Measurements from ENCODE around the gene CEMP1. TPM values are rescaled to one million over a fixed set of nuclear protein-coding genes. Genes with fewer than 3 reads are reported as not detected.

The CEMP1 gene
- total and polyA plus RNA-seq, 2 experiments from 2014 or later, result 0.31 to 7.5 TPM

DNA sequence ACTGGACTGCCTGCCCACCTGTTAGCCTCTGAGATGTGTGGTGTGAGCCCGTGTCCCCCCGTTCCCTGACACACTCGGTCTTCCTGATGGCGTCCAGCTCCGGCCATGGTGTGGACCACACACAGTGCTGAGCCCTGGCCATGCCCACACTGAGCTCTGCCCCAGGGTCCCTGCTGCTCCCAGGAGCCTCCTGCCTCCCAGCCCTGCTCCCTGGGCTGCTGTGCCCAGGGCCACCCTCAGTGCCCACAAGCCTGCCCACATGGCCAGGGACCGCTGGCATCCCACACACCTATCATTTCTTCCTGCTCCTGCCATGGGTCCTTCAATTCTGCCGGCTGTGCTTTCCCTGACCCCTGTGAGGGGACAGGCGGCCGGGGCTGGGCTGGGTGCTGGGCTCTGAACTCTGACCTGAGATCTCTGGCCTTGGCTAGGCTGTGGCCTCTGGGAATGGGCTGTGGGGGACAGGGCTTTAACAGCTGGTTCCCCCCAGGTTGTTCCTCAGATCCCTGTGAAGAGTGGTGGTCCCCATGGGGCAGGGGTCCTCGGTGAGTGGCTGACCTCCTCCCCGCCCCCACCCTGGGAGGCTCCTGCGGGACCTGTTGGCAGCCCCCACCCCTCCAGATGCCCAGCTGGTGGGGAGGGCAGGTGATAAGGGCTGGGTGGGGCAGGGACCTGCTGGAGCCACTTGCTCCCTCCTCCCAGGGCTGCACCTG lies 4.0 kb downstream of the CEMP1 start (continued):
- no peak for TF ChIP-seq STAT1 (IDR thresholded peaks at IDR 0.05; ENCODE audit: unreplicated experiment)
- no peak for TF ChIP-seq ZNF114 (CRISPR knock-in tag; IDR thresholded peaks at IDR 0.05)
- TF ChIP-seq REST (IDR thresholded peaks at IDR 0.05; ENCODE audit: unreplicated experiment), result no peak

DNA sequence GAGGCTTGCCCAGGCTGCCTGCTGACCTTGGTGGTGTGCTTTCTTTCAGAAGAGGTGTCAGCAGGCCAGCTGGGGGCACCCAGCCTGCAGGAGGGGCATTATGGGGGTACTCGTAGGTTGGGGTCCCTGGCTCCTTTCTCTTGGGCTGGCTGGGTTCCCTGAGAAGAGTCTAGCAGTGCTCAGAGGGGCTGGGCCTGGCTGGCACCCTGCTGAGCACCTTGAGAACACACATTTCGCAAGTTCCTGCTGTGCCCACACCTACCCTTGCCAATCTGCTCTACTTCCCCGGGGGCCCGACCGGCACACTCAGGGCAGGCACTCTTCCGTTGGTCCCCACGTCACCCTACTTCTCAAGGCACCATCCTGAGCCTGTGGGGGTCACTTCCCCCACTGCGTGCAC lies 5.1 kb downstream of the CEMP1 start:
- H3K4me3 Mint-ChIP-seq, result no peak overlapping the region; the same call in 2 of the 3 replicates
- H3K4me1 Mint-ChIP-seq, result peaks cover 10% of the 10 kb centered on the region
- H3K4me3 ChIP-seq, result no peak overlapping the region
- H3K27ac ChIP-seq (ENCODE audit: low read depth), result no peak overlapping the region
- H3K36me3 Mint-ChIP-seq (ENCODE audit: low read depth), result peaks cover 26% of the 10 kb centered on the region
- no peak overlapping the region for H3K4me2 ChIP-seq
- H3K9me3 Mint-ChIP-seq, result no peaks in the 10 kb centered on the region
- peaks cover 14% of the 10 kb centered on the region; the same call in 1 of the 2 replicates for H3F3A ChIP-seq (replicated peaks; ENCODE audit: low read depth)
- no peak overlapping the region for H3K27ac Mint-ChIP-seq
- no peaks in the 10 kb centered on the region; the same call in 1 of the 2 replicates for H3K36me3 ChIP-seq (ENCODE audit: insufficient read depth)
- H3K4me1 ChIP-seq (ENCODE audit: insufficient read depth), result peaks cover 5% of the 10 kb centered on the region
- H2AFZ ChIP-seq, result no peak overlapping the region
- ATAC-seq (no peak), DNase-seq (ENCODE audit: low spot score) (no peak)
- TF ChIP-seq EZH2phosphoT487 (IDR thresholded peaks at IDR 0.05; ENCODE audit: unreplicated experiment), result no peak
- no peak for TF ChIP-seq REST (IDR thresholded peaks at IDR 0.05; ENCODE audit: unreplicated experiment)
- TF ChIP-seq NANOG (IDR thresholded peaks at IDR 0.05; ENCODE audit: borderline replicate concordance), result no peak
- H3K9me2 ChIP-seq (ENCODE audit: insufficient read depth), result no peaks in the 10 kb centered on the region
- peaks cover 5% of the 10 kb centered on the region for H3K27me3 Mint-ChIP-seq (ENCODE audit: insufficient read depth, low read depth, poor library complexity)
- H4K20me1 ChIP-seq (replicated peaks; ENCODE audit: insufficient read depth), result peaks cover 5% of the 10 kb centered on the region; the same call in 1 of the 2 replicates
- H3K27me3 ChIP-seq (ENCODE audit: insufficient read depth), result no peaks in the 10 kb centered on the region
- H3K79me2 ChIP-seq (replicated peaks; ENCODE audit: insufficient read depth), result peaks cover 11% of the 10 kb centered on the region

All from GM23338 (cell line).